Activated naive CD4-positive, alpha-beta T cell treated with anti-CD3 and anti-CD28 coated beads, Interleukin-2, amount 10 ng/mL, durations not matched to agents 7 days and 5 days (primary cell): Measurements from ENCODE around the gene ARID1B.

Source experiments
- CTCF ChIA-PET: fragments of 350-600 bp; sonication (Branson Sonifier 250); formaldehyde crosslinking; loops from one replicate; lab custom pipeline; 2021; ENCODE audit warnings: antibody characterized with exemption; lab: Charles Lee
- DNase-seq: peaks from one replicate; pipeline ENCODE4 v3.0.0-alpha.2; 2020
- H3K27ac Mint-ChIP-seq: one replicate; pipeline ENCODE4 v1.8.0; 2021; ENCODE audit warnings: mild to moderate bottlenecking, moderate library complexity, mixed read lengths
- H3K27me3 Mint-ChIP-seq: one replicate; pipeline ENCODE4 v1.8.0; 2021; ENCODE audit warnings: mild to moderate bottlenecking, mixed read lengths
- H3K36me3 Mint-ChIP-seq: one replicate; pipeline ENCODE4 v1.8.0; 2021; ENCODE audit warnings: mixed read lengths
- H3K4me1 Mint-ChIP-seq: one replicate; pipeline ENCODE4 v1.8.0; 2021; ENCODE audit warnings: mixed read lengths
- H3K4me3 Mint-ChIP-seq: one replicate; pipeline ENCODE4 v1.8.0; 2021; ENCODE audit warnings: mild to moderate bottlenecking, moderate library complexity, mixed read lengths
- H3K9me3 Mint-ChIP-seq: one replicate; pipeline ENCODE4 v1.8.0; 2021; ENCODE audit warnings: mixed read lengths

The ARID1B gene

DNA sequence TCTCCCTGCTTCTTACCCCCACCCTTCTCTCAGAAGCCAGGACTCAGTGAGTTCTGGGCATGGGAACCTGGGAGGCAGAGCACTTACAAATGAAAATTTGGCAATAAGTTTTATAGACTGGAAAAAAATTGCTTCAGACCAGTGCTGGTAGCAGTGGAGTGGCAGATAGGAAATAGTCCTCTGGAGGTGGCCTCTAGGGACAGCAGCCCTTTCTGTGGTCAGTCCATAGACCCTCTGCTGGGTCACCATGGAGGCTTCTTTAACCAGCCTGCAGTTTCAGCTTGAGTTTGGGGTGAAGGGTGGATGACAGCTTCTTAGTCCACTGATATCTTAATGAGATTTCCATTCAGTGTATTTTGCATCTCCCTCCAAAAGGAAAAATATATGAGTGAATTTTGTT, 179.1 kb downstream of the ARID1B start:
- Mint-ChIP-seq H3K36me3 (peaks cover 6% of the 10 kb centered on the region), H3K27me3 (no peaks in the 10 kb centered on the region), H3K9me3 (no peaks in the 10 kb centered on the region), H3K27ac (no peak overlapping the region), H3K4me1 (peaks cover 42% of the 10 kb centered on the region), H3K4me3 (no peak overlapping the region)
- no peak for DNase-seq
- CTCF ChIA-PET = no interaction called here

DNA sequence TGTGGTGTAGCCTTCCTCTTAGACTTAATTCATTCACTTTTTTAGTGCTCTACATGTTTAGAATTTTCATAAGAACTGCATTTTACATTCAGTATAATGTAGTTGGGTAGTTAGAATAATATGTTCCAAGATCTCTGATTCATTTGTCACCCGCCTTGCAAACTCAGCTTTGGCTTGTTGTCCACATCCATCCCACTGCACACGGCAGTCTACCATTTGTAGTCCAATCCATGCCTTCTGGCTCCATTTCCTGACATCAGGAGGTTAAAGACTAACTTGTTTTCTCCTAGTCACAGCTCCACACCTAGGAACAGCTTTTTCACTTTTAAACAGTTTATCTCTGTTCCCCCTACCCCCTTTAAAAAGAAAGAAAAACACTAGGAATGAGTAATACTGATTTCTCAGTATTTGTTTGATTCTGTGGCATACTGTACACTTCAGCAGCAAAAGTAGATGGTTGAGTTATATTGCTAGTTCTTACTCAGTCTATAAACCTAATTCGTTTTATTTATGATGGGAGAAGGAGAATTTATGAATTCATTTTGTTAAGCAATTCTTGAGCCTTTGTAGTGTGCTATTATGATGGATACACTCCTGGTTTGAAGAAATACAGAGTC, 180.9 kb downstream of the ARID1B start:
- Mint-ChIP-seq H3K4me3 (no peak overlapping the region), H3K27me3 (no peaks in the 10 kb centered on the region), H3K9me3 (no peaks in the 10 kb centered on the region), H3K36me3 (peaks cover 6% of the 10 kb centered on the region), H3K27ac (no peak overlapping the region), H3K4me1 (peaks cover 38% of the 10 kb centered on the region)
- DNase-seq = no peak
- CTCF ChIA-PET = no interaction called here

DNA sequence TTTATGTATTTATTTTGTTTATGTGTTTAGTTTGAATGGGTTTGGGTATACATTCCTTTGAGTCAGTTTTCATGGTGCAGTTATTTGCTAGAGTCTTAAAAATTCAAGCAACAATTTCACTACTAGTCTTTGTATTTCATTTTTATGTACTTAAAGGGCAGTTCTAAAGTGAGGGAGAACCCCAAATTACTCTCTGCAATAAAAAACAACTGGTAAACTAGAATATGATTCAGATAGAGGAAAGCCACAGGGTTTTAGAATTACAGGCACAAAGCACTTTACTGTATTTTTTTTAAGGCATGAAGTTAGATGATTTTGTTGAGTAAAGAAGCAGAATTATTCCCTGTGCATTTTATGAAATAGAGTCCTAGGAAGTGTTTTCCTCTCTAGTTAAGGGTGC, 183.3 kb downstream of the ARID1B start:
- Mint-ChIP-seq H3K27ac (no peak overlapping the region), H3K4me3 (no peak overlapping the region), H3K36me3 (peaks cover 6% of the 10 kb centered on the region), H3K4me1 (peaks cover 25% of the 10 kb centered on the region), H3K27me3 (no peaks in the 10 kb centered on the region), H3K9me3 (no peaks in the 10 kb centered on the region)
- DNase-seq = no peak
- CTCF ChIA-PET = no interaction called here

GRCh38 chr6:156961282-156961892, 184.2 kb downstream of the ARID1B start:
- Mint-ChIP-seq H3K4me3 (no peak overlapping the region), H3K36me3 (peaks cover 6% of the 10 kb centered on the region), H3K9me3 (no peaks in the 10 kb centered on the region), H3K4me1 (peaks cover 25% of the 10 kb centered on the region), H3K27me3 (no peaks in the 10 kb centered on the region), H3K27ac (no peak overlapping the region)
- CTCF ChIA-PET = no interaction called here
- no peak for DNase-seq

- no peaks in the 10 kb centered on the region for H3K9me3 Mint-ChIP-seq
- H3K27ac Mint-ChIP-seq = no peak overlapping the region
- H3K36me3 Mint-ChIP-seq = peaks cover 3% of the 10 kb centered on the region
- CTCF ChIA-PET = no interaction called here
- no peak for DNase-seq
- H3K27me3 Mint-ChIP-seq = no peaks in the 10 kb centered on the region
- H3K4me1 Mint-ChIP-seq = peaks cover 10% of the 10 kb centered on the region
- H3K4me3 Mint-ChIP-seq = no peak overlapping the region
Observed at GRCh38 chr6:156963712-156964700, 186.8 kb downstream of the ARID1B start.

- Mint-ChIP-seq H3K27ac (no peak overlapping the region), H3K36me3 (peaks cover 1% of the 10 kb centered on the region), H3K4me3 (no peak overlapping the region), H3K27me3 (no peaks in the 10 kb centered on the region), H3K4me1 (peaks cover 10% of the 10 kb centered on the region), H3K9me3 (no peaks in the 10 kb centered on the region)
- CTCF ChIA-PET = no interaction called here
- no peak for DNase-seq
Observed at GRCh38 chr6:156967852-156968251, 190.7 kb downstream of the ARID1B start.

GRCh38 chr6:156969233-156969632, 192.1 kb downstream of the ARID1B start:
- no peak overlapping the region for H3K4me3 Mint-ChIP-seq
- CTCF ChIA-PET = interaction anchor here (0.9 to 1.6 kb wide), 2 partner anchors 17 to 50 kb away, joined by 3 to 4 read pairs; no protein-coding TSS in a partner anchor
- no peak for DNase-seq
- no peaks in the 10 kb centered on the region for H3K27me3 Mint-ChIP-seq
- H3K4me1 Mint-ChIP-seq = peaks cover 6% of the 10 kb centered on the region
- H3K27ac Mint-ChIP-seq = no peak overlapping the region
- no peaks in the 10 kb centered on the region for H3K9me3 Mint-ChIP-seq
- peaks cover 1% of the 10 kb centered on the region for H3K36me3 Mint-ChIP-seq

- no peak overlapping the region for H3K27ac Mint-ChIP-seq
Observed at GRCh38 chr6:156970595-156971112, 193.5 kb downstream of the ARID1B start.

DNA sequence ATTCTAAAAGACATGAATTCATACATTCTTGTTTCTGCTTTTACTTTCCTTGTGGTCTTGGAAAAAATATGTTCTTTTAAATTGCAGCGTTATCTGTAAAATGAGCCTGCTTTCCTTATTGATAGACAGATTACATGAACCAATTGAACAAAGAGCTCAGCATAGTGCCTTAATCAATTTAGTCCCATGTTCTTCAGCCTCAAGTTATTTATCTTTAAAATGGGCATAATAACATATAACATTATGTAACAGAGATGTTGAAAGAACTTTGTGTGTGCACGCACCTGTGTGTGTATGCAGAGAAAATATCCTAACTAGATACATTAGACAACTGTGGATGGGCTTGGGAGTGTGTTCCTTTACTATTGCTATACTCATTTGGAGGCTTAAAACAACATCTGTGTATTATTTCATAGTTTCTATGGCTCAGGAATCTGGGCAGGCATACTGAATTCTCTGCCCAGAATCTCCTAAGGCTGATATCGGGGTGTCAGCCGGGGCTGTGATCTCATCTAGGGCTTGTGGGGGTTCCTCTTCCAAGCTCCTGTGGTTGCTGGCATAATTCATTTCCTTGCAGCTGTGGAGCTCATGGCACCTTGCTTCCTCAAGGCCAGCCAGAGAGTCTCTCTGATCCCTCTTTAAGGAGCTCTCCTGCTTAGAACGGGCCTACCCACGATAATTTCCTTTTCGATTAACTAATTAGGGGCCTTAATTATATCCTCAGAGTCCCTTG, 194.1 kb downstream of the ARID1B start:
- Mint-ChIP-seq H3K4me1 (peaks cover 23% of the 10 kb centered on the region), H3K36me3 (peaks cover 1% of the 10 kb centered on the region), H3K27me3 (no peaks in the 10 kb centered on the region), H3K9me3 (no peaks in the 10 kb centered on the region), H3K4me3 (no peak overlapping the region), H3K27ac (no peak overlapping the region)
- DNase-seq = no peak
- CTCF ChIA-PET = interaction anchor here (0.5 kb wide), 1 partner anchor 74 kb away, joined by 3 read pairs; no protein-coding TSS in a partner anchor

More at GRCh38 chr6:156970595-156971112, 193.5 kb downstream of the ARID1B start:
- Mint-ChIP-seq H3K4me1 (peaks cover 17% of the 10 kb centered on the region), H3K4me3 (no peak overlapping the region), H3K36me3 (peaks cover 1% of the 10 kb centered on the region), H3K27me3 (no peaks in the 10 kb centered on the region), H3K9me3 (no peaks in the 10 kb centered on the region)
- CTCF ChIA-PET = interaction anchor here (0.5 kb wide), 1 partner anchor 75 kb away, joined by 3 read pairs; no protein-coding TSS in a partner anchor
- DNase-seq = no peak

DNA sequence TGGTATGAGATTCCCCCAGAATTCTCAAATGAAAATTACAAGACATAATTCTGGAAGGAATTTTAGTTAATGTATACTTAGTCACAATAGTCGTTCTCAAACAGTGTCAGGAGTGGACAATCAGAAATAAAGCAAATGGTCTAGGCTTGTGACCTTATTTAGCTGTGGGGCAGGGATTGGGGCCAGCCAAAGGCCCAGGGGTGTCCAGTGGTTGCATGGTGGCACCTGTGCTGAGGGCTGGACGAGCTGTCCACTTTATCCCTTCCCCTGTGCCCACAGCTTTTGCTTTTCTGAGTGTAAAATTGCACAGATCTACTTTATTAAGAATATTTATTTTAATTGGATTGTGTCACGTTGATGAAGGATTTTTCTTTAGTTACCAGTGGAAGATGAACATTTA, 195.0 kb downstream of the ARID1B start:
- CTCF ChIA-PET = no interaction called here
- H3K27ac Mint-ChIP-seq = no peak overlapping the region
- H3K4me3 Mint-ChIP-seq = no peak overlapping the region
- H3K36me3 Mint-ChIP-seq = no peaks in the 10 kb centered on the region
- no peaks in the 10 kb centered on the region for H3K27me3 Mint-ChIP-seq
- H3K9me3 Mint-ChIP-seq = no peaks in the 10 kb centered on the region
- peaks cover 30% of the 10 kb centered on the region for H3K4me1 Mint-ChIP-seq
- DNase-seq = no peak

- no peak for DNase-seq
- no peak overlapping the region for H3K4me3 Mint-ChIP-seq
- H3K4me1 Mint-ChIP-seq = peaks cover 42% of the 10 kb centered on the region
- CTCF ChIA-PET = no interaction called here
- H3K27ac Mint-ChIP-seq = no peak overlapping the region
- no peaks in the 10 kb centered on the region for H3K36me3 Mint-ChIP-seq
- H3K9me3 Mint-ChIP-seq = no peaks in the 10 kb centered on the region
- H3K27me3 Mint-ChIP-seq = peaks cover 3% of the 10 kb centered on the region
Observed at GRCh38 chr6:156974830-156975261, 197.7 kb downstream of the ARID1B start.

GRCh38 chr6:156975414-156975813, 198.2 kb downstream of the ARID1B start:
- CTCF ChIA-PET = no interaction called here
- Mint-ChIP-seq H3K4me1 (peaks cover 42% of the 10 kb centered on the region), H3K4me3 (peak overlapping the region; percentile 66), H3K27ac (no peak overlapping the region), H3K27me3 (peaks cover 3% of the 10 kb centered on the region), H3K9me3 (no peaks in the 10 kb centered on the region), H3K36me3 (no peaks in the 10 kb centered on the region)
- no peak for DNase-seq

- H3K27me3 Mint-ChIP-seq = peaks cover 3% of the 10 kb centered on the region
- CTCF ChIA-PET = no interaction called here
- peak overlapping the region; percentile 81 for H3K27ac Mint-ChIP-seq
- peak overlapping the region; percentile 66 for H3K4me3 Mint-ChIP-seq
- peak; percentile 29 for DNase-seq
- H3K36me3 Mint-ChIP-seq = no peaks in the 10 kb centered on the region
- H3K9me3 Mint-ChIP-seq = no peaks in the 10 kb centered on the region
- H3K4me1 Mint-ChIP-seq = peaks cover 46% of the 10 kb centered on the region
Observed at GRCh38 chr6:156976216-156977127, 199.3 kb downstream of the ARID1B start.
